Colonic mucosa (tissue), 4 donors: ENCODE measurements around the gene ACSM3. TPM values are rescaled to one million over a fixed set of nuclear protein-coding genes. Genes with fewer than 3 reads are reported as not detected.
"Not testable (repeated sequence)": the region's sequence is repeated elsewhere in the genome, so short reads cannot be mapped to it uniquely, and the experiment has no call there.

ENCODE experiments used
- DNase-seq: peaks from one replicate; pipeline ENCODE4 v3.0.0-alpha.2; 2020
- H3K27ac ChIP-seq: fragments of 200-600 bp; one replicate; pipeline ENCODE4 v1.8.0; 2021
- H3K27me3 ChIP-seq: fragments of 200-600 bp; one replicate; pipeline ENCODE4 v1.8.0; 2021
- H3K36me3 ChIP-seq: fragments of 200-600 bp; one replicate; pipeline ENCODE4 v1.8.0; 2021
- H3K4me1 ChIP-seq: fragments of 200-600 bp; one replicate; pipeline ENCODE4 v1.8.0; 2021; ENCODE audit warnings: mild to moderate bottlenecking
- H3K4me3 ChIP-seq: fragments of 200-600 bp; one replicate; pipeline ENCODE4 v1.8.0; 2021
- H3K9ac ChIP-seq, 2 donors: one replicate each; pipeline ENCODE4 v1.7.0; 2013; ENCODE audit warnings: control low read depth in 2 of 2, low read depth in 2 of 2, low read length in 2 of 2
- H3K9me3 ChIP-seq: fragments of 200-600 bp; one replicate; pipeline ENCODE4 v1.8.0; 2021
- CTCF ChIP-seq: fragments of 200-600 bp; IDR thresholded peaks from one replicate; pipeline ENCODE4 v1.8.0; 2022; ENCODE audit warnings: antibody characterized with exemption, mild to moderate bottlenecking
- intact Hi-C: fragments of 100-400 bp; cut with DNase I; formaldehyde crosslinking; loops from one replicate; pipeline ENCODE4 v1.14.1; 2022
- total RNA-seq, 2 donors: library from RNA; stranded (reverse); fragmentation: NEBNext Ultra II Directional in 1 of 2; extraction: Animal tissue kit (Norgen Biotek cat#: 25700) in 1 of 2; gene quantifications; one replicate each; pipeline ENCODE4 v1.2.1, GENCODE V29; 2021
- donor health status: healthy.
- donor health status: DM: no; HTN: no; CAD: no.
- donor health status: DM: no; HTN: no; CAD: no.

The ACSM3 gene
- total RNA-seq, 2 donors from 2014 or later: 34.9 to 42.8 TPM

- no peaks in the 10 kb centered on the region for H3K36me3 ChIP-seq
- TF ChIP-seq CTCF: no peak
- peak; percentile 32 for DNase-seq
- H3K27me3 ChIP-seq: no peaks in the 10 kb centered on the region
- H3K4me3 ChIP-seq: no peak overlapping the region
- intact Hi-C loops: no loop called here
- no peaks in the 10 kb centered on the region for H3K4me1 ChIP-seq
- no peak overlapping the region for H3K27ac ChIP-seq
- H3K9ac ChIP-seq: no peak overlapping the region
- H3K9me3 ChIP-seq: no peaks in the 10 kb centered on the region
These were observed 16.6 kb upstream of the ACSM3 start for GRCh38 chr16:20747030-20747816.

- DNase-seq: no peak
- H3K4me3 ChIP-seq: no peak overlapping the region
- H3K9me3 ChIP-seq: no peaks in the 10 kb centered on the region
- H3K9ac ChIP-seq: no peak overlapping the region
- H3K27me3 ChIP-seq: no peaks in the 10 kb centered on the region
- no peaks in the 10 kb centered on the region for H3K36me3 ChIP-seq
- H3K27ac ChIP-seq: no peak overlapping the region
- no peaks in the 10 kb centered on the region for H3K4me1 ChIP-seq
- intact Hi-C loops: no loop called here
- TF ChIP-seq CTCF: no peak
These were observed 14.3 kb upstream of the ACSM3 start for GRCh38 chr16:20749474-20749873.

GRCh38 chr16:20750558-20750957, 13.3 kb upstream of the ACSM3 start:
- Histone ChIP-seq H3K4me1 (no peaks in the 10 kb centered on the region), H3K27ac (no peak overlapping the region), H3K27me3 (no peaks in the 10 kb centered on the region), H3K4me3 (no peak overlapping the region), H3K36me3 (no peaks in the 10 kb centered on the region), H3K9me3 (no peaks in the 10 kb centered on the region), H3K9ac (no peak overlapping the region)
- DNase-seq: no peak
- intact Hi-C loops: no loop called here
- no peak for TF ChIP-seq CTCF

- no peak for DNase-seq
- Histone ChIP-seq H3K9ac (no peak overlapping the region), H3K9me3 (no peaks in the 10 kb centered on the region), H3K4me1 (no peaks in the 10 kb centered on the region), H3K36me3 (no peaks in the 10 kb centered on the region), H3K4me3 (no peak overlapping the region), H3K27ac (no peak overlapping the region), H3K27me3 (no peaks in the 10 kb centered on the region)
- intact Hi-C loops: no loop called here
- TF ChIP-seq CTCF: no peak
These were observed 10.1 kb upstream of the ACSM3 start for GRCh38 chr16:20753727-20754126.

GRCh38 chr16:20755238-20755637, 8.6 kb upstream of the ACSM3 start:
- Histone ChIP-seq H3K27ac (no peak overlapping the region), H3K4me3 (no peak overlapping the region), H3K9me3 (no peaks in the 10 kb centered on the region), H3K9ac (no peak overlapping the region), H3K27me3 (no peaks in the 10 kb centered on the region), H3K36me3 (no peaks in the 10 kb centered on the region), H3K4me1 (no peaks in the 10 kb centered on the region)
- TF ChIP-seq CTCF: no peak
- DNase-seq: no peak
- intact Hi-C loops: no loop called here

GRCh38 chr16:20755799-20756198, 8.0 kb upstream of the ACSM3 start:
- H3K4me1 ChIP-seq, H3K36me3 ChIP-seq, H3K27ac ChIP-seq, H3K4me3 ChIP-seq, H3K9ac ChIP-seq, H3K27me3 ChIP-seq, intact Hi-C loops, H3K9me3 ChIP-seq, DNase-seq: not testable (repeated sequence)
